ENCODE results near the gene MYOG. TPM values are rescaled to one million over a fixed set of nuclear protein-coding genes. Genes with fewer than 3 reads are reported as not detected.

Gene MYOG
- total and polyA plus RNA-seq, 2 experiments from 2014 or later = not detected

- no peaks in the 10 kb centered on the region for H3K9me2 ChIP-seq (ENCODE audit: insufficient read depth)
- no peak overlapping the region for H2AFZ ChIP-seq
- no peaks in the 10 kb centered on the region for H4K20me1 ChIP-seq (replicated peaks; ENCODE audit: insufficient read depth)
- peaks cover 11% of the 10 kb centered on the region; the same call in 1 of the 2 replicates for H3K4me1 ChIP-seq (ENCODE audit: insufficient read depth)
- no peaks in the 10 kb centered on the region for H3K79me2 ChIP-seq (replicated peaks; ENCODE audit: insufficient read depth)
- Mint-ChIP-seq H3K36me3 (ENCODE audit: low read depth) (no peaks in the 10 kb centered on the region), H3K27me3 (ENCODE audit: insufficient read depth, low read depth, poor library complexity) (peaks cover 8% of the 10 kb centered on the region), H3K9me3 (no peaks in the 10 kb centered on the region; the same call in 2 of the 3 replicates), H3K4me1 (peaks cover 12% of the 10 kb centered on the region), H3K27ac (no peak overlapping the region), H3K4me3 (no peak overlapping the region)
- no peak overlapping the region for H3K27ac ChIP-seq (ENCODE audit: low read depth)
- TF ChIP-seq, protein P1, sequence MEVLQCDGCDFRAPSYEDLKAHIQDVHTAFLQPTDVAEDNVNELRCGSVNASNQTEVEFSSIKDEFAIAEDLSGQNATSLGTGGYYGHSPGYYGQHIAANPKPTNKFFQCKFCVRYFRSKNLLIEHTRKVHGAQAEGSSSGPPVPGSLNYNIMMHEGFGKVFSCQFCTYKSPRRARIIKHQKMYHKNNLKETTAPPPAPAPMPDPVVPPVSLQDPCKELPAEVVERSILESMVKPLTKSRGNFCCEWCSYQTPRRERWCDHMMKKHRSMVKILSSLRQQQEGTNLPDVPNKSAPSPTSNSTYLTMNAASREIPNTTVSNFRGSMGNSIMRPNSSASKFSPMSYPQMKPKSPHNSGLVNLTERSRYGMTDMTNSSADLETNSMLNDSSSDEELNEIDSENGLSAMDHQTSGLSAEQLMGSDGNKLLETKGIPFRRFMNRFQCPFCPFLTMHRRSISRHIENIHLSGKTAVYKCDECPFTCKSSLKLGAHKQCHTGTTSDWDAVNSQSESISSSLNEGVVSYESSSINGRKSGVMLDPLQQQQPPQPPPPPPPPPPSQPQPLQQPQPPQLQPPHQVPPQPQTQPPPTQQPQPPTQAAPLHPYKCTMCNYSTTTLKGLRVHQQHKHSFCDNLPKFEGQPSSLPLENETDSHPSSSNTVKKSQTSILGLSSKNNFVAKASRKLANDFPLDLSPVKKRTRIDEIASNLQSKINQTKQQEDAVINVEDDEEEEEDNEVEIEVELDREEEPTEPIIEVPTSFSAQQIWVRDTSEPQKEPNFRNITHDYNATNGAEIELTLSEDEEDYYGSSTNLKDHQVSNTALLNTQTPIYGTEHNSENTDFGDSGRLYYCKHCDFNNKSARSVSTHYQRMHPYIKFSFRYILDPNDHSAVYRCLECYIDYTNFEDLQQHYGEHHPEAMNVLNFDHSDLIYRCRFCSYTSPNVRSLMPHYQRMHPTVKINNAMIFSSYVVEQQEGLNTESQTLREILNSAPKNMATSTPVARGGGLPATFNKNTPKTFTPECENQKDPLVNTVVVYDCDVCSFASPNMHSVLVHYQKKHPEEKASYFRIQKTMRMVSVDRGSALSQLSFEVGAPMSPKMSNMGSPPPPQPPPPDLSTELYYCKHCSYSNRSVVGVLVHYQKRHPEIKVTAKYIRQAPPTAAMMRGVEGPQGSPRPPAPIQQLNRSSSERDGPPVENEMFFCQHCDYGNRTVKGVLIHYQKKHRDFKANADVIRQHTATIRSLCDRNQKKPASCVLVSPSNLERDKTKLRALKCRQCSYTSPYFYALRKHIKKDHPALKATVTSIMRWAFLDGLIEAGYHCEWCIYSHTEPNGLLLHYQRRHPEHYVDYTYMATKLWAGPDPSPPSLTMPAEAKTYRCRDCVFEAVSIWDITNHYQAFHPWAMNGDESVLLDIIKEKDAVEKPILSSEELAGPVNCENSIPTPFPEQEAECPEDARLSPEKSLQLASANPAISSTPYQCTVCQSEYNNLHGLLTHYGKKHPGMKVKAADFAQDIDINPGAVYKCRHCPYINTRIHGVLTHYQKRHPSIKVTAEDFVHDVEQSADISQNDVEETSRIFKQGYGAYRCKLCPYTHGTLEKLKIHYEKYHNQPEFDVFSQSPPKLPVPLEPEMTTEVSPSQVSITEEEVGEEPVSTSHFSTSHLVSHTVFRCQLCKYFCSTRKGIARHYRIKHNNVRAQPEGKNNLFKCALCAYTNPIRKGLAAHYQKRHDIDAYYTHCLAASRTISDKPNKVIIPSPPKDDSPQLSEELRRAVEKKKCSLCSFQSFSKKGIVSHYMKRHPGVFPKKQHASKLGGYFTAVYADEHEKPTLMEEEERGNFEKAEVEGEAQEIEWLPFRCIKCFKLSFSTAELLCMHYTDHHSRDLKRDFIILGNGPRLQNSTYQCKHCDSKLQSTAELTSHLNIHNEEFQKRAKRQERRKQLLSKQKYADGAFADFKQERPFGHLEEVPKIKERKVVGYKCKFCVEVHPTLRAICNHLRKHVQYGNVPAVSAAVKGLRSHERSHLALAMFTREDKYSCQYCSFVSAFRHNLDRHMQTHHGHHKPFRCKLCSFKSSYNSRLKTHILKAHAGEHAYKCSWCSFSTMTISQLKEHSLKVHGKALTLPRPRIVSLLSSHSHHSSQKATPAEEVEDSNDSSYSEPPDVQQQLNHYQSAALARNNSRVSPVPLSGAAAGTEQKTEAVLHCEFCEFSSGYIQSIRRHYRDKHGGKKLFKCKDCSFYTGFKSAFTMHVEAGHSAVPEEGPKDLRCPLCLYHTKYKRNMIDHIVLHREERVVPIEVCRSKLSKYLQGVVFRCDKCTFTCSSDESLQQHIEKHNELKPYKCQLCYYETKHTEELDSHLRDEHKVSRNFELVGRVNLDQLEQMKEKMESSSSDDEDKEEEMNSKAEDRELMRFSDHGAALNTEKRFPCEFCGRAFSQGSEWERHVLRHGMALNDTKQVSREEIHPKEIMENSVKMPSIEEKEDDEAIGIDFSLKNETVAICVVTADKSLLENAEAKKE (CRISPR knock-in tag; IDR thresholded peaks at IDR 0.05) = no peak
- TF ChIP-seq EZH2 (IDR thresholded peaks at IDR 0.05; ENCODE audit: low read depth, unreplicated experiment) (no peak), CREB1 (CRISPR knock-in tag; IDR thresholded peaks at IDR 0.05; ENCODE audit: low read depth) (no peak), EZH2phosphoT487 (IDR thresholded peaks at IDR 0.05; ENCODE audit: unreplicated experiment) (no peak)
- TF ChIP-seq, protein P2, sequence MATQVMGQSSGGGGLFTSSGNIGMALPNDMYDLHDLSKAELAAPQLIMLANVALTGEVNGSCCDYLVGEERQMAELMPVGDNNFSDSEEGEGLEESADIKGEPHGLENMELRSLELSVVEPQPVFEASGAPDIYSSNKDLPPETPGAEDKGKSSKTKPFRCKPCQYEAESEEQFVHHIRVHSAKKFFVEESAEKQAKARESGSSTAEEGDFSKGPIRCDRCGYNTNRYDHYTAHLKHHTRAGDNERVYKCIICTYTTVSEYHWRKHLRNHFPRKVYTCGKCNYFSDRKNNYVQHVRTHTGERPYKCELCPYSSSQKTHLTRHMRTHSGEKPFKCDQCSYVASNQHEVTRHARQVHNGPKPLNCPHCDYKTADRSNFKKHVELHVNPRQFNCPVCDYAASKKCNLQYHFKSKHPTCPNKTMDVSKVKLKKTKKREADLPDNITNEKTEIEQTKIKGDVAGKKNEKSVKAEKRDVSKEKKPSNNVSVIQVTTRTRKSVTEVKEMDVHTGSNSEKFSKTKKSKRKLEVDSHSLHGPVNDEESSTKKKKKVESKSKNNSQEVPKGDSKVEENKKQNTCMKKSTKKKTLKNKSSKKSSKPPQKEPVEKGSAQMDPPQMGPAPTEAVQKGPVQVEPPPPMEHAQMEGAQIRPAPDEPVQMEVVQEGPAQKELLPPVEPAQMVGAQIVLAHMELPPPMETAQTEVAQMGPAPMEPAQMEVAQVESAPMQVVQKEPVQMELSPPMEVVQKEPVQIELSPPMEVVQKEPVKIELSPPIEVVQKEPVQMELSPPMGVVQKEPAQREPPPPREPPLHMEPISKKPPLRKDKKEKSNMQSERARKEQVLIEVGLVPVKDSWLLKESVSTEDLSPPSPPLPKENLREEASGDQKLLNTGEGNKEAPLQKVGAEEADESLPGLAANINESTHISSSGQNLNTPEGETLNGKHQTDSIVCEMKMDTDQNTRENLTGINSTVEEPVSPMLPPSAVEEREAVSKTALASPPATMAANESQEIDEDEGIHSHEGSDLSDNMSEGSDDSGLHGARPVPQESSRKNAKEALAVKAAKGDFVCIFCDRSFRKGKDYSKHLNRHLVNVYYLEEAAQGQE (IDR thresholded peaks at IDR 0.05; ENCODE audit: unreplicated experiment) = no peak
- TF ChIP-seq, protein P3, sequence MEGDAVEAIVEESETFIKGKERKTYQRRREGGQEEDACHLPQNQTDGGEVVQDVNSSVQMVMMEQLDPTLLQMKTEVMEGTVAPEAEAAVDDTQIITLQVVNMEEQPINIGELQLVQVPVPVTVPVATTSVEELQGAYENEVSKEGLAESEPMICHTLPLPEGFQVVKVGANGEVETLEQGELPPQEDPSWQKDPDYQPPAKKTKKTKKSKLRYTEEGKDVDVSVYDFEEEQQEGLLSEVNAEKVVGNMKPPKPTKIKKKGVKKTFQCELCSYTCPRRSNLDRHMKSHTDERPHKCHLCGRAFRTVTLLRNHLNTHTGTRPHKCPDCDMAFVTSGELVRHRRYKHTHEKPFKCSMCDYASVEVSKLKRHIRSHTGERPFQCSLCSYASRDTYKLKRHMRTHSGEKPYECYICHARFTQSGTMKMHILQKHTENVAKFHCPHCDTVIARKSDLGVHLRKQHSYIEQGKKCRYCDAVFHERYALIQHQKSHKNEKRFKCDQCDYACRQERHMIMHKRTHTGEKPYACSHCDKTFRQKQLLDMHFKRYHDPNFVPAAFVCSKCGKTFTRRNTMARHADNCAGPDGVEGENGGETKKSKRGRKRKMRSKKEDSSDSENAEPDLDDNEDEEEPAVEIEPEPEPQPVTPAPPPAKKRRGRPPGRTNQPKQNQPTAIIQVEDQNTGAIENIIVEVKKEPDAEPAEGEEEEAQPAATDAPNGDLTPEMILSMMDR (conservative IDR thresholded peaks at IDR 0.05; ENCODE audit: low read depth in 2 of 2) = no peak
- H3K4me2 ChIP-seq = no peak overlapping the region
- ATAC-seq (no peak), DNase-seq (ENCODE audit: low spot score) (no peak)
- no peaks in the 10 kb centered on the region for H3F3A ChIP-seq (replicated peaks; ENCODE audit: low read depth)
- H3K27me3 ChIP-seq (ENCODE audit: insufficient read depth) = peaks cover 3% of the 10 kb centered on the region; the same call in 1 of the 2 replicates
- H3K4me3 ChIP-seq = no peak overlapping the region
- no peaks in the 10 kb centered on the region for H3K36me3 ChIP-seq (ENCODE audit: insufficient read depth)
These were observed 52.5 kb downstream of the MYOG start for GRCh38 chr1:203033287-203033686.
